Measurements from ENCODE around the gene VAT1L. TPM values are rescaled to one million over a fixed set of nuclear protein-coding genes. Genes with fewer than 3 reads are reported as not detected.

Gene VAT1L
- total RNA-seq, 1 experiment from 2014 or later = not detected

GRCh38 chr16:77962689-77963088 is 174.3 kb downstream of the VAT1L start:
- no peak overlapping the region for H3K4me3 Mint-ChIP-seq (ENCODE audit: low read depth, unreplicated experiment)
- no peak for TF ChIP-seq CTCF (IDR thresholded peaks at IDR 0.05; ENCODE audit: unreplicated experiment)
- no peaks in the 10 kb centered on the region for H3K4me1 Mint-ChIP-seq (ENCODE audit: low read depth, unreplicated experiment)
- CTCF ChIA-PET = interaction anchor here (1.3 kb wide), 1 partner anchor 11 kb away, joined by 3 read pairs; no protein-coding TSS in a partner anchor
- intact Hi-C loops (cut with micrococcal nuclease; ENCODE audit: unreplicated experiment) = no loop called here
- peaks cover 61% of the 10 kb centered on the region for H3K27me3 Mint-ChIP-seq (ENCODE audit: unreplicated experiment)
- peaks cover 3% of the 10 kb centered on the region for H3K9me3 Mint-ChIP-seq (ENCODE audit: low read depth, unreplicated experiment)
- no TSS peak for BruUV-seq (replicated peaks)
- no peaks in the 10 kb centered on the region for H3K36me3 Mint-ChIP-seq (ENCODE audit: insufficient read depth, unreplicated experiment)
- no peak for DNase-seq
- no peak overlapping the region for H3K27ac Mint-ChIP-seq (ENCODE audit: unreplicated experiment)

- Mint-ChIP-seq H3K4me1 (ENCODE audit: low read depth, unreplicated experiment) (no peaks in the 10 kb centered on the region), H3K27me3 (ENCODE audit: unreplicated experiment) (peaks cover 67% of the 10 kb centered on the region), H3K9me3 (ENCODE audit: low read depth, unreplicated experiment) (peaks cover 3% of the 10 kb centered on the region), H3K36me3 (ENCODE audit: insufficient read depth, unreplicated experiment) (no peaks in the 10 kb centered on the region), H3K27ac (ENCODE audit: unreplicated experiment) (no peak overlapping the region), H3K4me3 (ENCODE audit: low read depth, unreplicated experiment) (no peak overlapping the region)
- no TSS peak for BruUV-seq (replicated peaks)
- intact Hi-C loops (cut with micrococcal nuclease; ENCODE audit: unreplicated experiment) = no loop called here
- CTCF ChIA-PET = interaction anchor here (1.3 kb wide), 1 partner anchor 12 kb away, joined by 3 read pairs; no protein-coding TSS in a partner anchor
- no peak for TF ChIP-seq CTCF (IDR thresholded peaks at IDR 0.05; ENCODE audit: unreplicated experiment)
- DNase-seq = no peak
Observed at GRCh38 chr16:77963185-77964044, 175.1 kb downstream of the VAT1L start.

GRCh38 chr16:77965346-77965745 is 177.0 kb downstream of the VAT1L start:
- intact Hi-C loops (cut with micrococcal nuclease; ENCODE audit: unreplicated experiment) = no loop called here
- DNase-seq = no peak
- H3K27me3 Mint-ChIP-seq (ENCODE audit: unreplicated experiment) = peaks cover 79% of the 10 kb centered on the region
- H3K27ac Mint-ChIP-seq (ENCODE audit: unreplicated experiment) = no peak overlapping the region
- peaks cover 3% of the 10 kb centered on the region for H3K9me3 Mint-ChIP-seq (ENCODE audit: low read depth, unreplicated experiment)
- no peaks in the 10 kb centered on the region for H3K4me1 Mint-ChIP-seq (ENCODE audit: low read depth, unreplicated experiment)
- no peaks in the 10 kb centered on the region for H3K36me3 Mint-ChIP-seq (ENCODE audit: insufficient read depth, unreplicated experiment)
- no peak overlapping the region for H3K4me3 Mint-ChIP-seq (ENCODE audit: low read depth, unreplicated experiment)
- CTCF ChIA-PET = no interaction called here
- no TSS peak for BruUV-seq (replicated peaks)
- no peak for TF ChIP-seq CTCF (IDR thresholded peaks at IDR 0.05; ENCODE audit: unreplicated experiment)

- no peak for DNase-seq
- Mint-ChIP-seq H3K27me3 (ENCODE audit: unreplicated experiment) (peaks cover 67% of the 10 kb centered on the region), H3K27ac (ENCODE audit: unreplicated experiment) (no peak overlapping the region), H3K36me3 (ENCODE audit: insufficient read depth, unreplicated experiment) (no peaks in the 10 kb centered on the region), H3K4me3 (ENCODE audit: low read depth, unreplicated experiment) (no peak overlapping the region), H3K4me1 (ENCODE audit: low read depth, unreplicated experiment) (no peaks in the 10 kb centered on the region), H3K9me3 (ENCODE audit: low read depth, unreplicated experiment) (peaks cover 3% of the 10 kb centered on the region)
- no peak for TF ChIP-seq CTCF (IDR thresholded peaks at IDR 0.05; ENCODE audit: unreplicated experiment)
- BruUV-seq (replicated peaks) = no TSS peak
- intact Hi-C loops (cut with micrococcal nuclease; ENCODE audit: unreplicated experiment) = no loop called here
- CTCF ChIA-PET = interaction anchor here (0.7 kb wide), 1 partner anchor 290 kb away, joined by 8 read pairs; no protein-coding TSS in a partner anchor
Observed at GRCh38 chr16:77967054-77967904, 178.9 kb downstream of the VAT1L start.
